ENCODE data around the gene IL12RB1.
"Not testable (repeated sequence)": the region's sequence is repeated elsewhere in the genome, so short reads cannot be mapped to it uniquely, and the experiment has no call there.

The IL12RB1 gene

GRCh38 chr19:18044825-18045304 lies 41.9 kb downstream of the IL12RB1 start:
- no peak for DNase-seq

GRCh38 chr19:18043676-18044075 lies 43.1 kb downstream of the IL12RB1 start:
- no peak for DNase-seq

DNA sequence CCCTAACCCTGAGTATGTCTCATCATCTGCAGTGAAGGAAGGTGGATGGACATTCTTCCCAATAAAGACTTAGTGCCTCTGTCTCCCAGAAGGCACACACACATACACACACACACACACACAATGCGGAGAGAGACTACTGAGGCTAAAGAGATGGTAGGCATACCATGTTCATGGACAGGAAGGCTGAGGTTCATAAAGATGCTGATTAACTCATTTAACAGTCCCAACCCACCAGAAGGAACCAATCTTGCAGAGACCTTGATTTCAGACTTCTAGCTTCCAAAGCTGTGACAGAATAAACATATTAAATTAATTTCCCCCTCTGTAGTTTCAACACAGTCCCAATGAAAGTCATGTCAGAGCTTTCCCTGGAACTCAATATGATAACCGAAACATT lies 45.7 kb downstream of the IL12RB1 start:
- DNase-seq: no peak

DNA sequence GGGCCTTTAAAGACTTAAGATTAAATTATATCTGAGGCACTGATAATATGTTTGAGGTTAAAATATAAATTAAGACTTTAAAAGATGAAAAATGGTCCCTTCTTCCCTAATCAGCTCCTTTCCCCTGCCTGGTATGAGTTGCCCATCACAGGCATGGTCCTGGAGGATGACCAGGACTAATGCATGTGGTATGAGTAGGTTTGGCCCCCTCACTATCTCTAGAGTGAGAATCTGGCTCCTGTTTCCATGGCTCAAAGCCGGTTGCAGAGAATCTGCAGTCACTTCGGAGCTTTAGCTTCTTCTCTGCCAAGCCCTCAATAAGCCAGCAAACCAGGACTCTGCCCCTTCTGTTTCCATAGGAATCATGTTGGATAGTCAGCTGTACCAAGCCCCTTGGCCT lies 54.6 kb downstream of the IL12RB1 start:
- not testable (repeated sequence) for DNase-seq

DNA sequence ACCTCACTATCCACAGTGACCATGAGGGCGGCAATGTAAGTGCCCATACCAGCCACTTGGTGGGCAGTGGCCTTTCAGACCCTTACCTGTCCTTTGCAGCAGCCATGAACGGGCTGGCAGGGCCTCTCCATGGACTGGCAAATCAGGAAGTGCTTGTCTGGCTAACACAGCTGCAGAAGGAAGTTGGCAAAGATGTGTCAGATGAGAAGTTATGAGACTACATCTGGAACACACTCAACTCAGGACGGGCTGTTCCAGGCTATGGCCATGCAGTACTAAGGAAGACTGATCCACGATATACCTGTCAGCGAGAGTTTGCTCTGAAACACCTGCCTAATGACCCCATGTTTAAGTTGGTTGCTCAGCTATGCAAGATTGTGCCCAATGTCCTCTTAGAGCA lies 55.3 kb downstream of the IL12RB1 start:
- DNase-seq: not testable (repeated sequence)

DNA sequence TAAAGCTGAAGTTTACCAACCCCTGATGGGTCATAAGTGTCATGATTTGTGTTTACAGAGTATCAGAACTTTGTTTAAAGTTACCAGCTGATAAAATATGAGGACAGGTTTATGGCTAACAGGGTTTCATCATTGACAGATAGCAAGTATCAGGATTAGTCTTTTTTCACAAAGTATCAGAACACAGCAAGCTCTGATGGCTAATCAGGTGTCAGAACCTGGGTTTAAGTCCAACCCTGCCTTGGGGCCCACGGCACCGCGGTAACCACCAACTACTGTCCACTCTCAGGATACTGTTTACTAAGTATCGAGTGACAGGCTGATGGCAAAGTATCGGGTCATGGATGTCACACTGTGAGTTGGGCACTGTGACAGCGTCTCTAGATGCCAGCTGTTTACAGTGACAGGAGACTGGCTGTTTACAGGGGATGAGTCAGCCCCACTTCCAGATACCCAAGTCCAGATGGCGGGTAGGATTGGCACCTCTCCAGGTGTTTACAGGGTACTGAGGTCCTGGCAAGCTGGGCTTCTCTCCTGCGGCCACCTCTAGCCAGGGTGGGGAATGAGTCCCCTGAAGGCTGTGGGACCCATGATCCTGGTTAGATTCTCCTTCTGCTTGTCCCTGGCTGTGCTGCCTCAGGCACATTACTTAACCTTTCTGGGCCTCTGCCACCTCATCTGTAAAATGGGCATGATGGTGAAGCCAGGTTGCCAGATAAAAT lies 57.0 kb downstream of the IL12RB1 start:
- no peak for DNase-seq

DNA sequence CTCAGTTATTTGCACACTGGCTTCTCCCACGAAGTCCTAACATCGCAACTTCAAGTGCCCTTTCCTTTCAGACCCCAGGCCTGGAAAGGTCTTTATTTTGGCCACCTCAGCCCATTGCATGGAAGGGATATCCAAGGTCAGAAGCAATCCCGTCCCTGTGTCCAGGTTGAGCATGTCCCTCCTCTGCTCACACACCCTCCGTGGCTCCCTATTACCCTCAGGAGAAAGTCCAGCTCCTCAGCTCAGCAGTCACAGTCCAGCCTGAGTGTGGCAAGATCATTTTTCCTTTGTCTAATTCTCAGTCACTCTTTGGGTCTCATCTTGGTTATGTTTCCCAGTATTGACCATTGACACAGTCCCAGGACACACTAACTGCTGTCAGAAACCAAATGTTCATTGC lies 59.6 kb downstream of the IL12RB1 start:
- DNase-seq: no peak

DNA sequence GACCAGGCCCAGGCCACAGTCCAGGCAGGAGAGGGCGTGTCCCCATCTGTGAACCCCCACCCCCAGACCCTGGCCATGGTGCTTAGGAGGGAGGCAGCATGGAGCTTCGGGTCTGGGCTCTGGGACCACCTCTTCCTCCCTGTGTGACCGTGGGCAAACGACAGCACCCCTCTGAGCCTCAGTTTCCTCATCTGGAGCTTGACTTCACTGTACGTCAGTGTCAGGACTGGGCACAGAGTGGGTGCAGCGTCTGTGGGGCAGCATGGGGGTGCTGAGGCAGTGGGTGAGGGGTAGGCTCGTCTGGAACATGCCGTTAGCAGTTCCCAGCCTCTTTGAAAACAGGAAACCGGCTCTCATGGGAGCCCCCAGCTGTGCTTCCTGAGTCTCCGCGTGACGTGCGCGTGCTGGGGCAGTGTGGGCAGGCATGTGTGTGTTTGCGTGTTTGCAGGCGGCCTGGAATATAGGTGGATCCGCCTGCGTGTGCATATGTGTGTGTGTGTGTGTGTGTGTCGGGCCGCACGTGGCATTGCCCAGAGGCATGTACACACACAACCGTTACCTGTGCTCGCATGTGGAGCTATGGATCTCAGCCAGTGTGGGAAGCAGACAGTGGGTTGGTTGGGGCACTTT lies 63.0 kb downstream of the IL12RB1 start:
- DNase-seq: no peak

DNA sequence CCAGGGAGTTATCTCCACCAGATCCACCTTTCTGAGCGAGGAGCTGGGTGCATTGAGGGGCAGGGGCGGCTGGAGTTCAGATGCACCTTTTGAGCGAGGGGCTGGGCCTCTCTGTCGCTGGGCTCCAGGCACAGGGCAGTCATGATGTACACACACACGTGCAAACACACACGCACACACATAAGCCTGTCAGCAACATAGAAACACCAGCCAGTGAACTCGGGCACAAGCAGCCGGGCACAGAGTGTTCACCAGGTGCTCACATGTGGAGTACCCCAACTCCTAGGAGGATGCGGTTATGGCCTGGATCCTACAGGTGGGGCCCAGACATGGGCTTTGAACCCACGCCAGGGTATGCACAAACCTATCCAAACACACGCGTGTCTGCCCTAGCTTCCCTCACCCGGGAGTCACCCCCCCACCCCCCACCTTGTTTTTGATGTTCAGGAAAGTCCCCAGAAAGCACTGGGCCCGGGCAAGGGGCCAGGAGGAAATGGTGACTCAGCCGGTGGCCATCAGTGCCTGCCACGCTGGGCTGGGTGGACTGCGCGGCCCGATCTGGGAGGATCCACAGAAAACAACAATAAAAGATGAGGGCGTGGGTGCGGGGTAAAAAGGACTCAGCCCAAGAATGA lies 65.5 kb downstream of the IL12RB1 start:
- no peak for DNase-seq

DNA sequence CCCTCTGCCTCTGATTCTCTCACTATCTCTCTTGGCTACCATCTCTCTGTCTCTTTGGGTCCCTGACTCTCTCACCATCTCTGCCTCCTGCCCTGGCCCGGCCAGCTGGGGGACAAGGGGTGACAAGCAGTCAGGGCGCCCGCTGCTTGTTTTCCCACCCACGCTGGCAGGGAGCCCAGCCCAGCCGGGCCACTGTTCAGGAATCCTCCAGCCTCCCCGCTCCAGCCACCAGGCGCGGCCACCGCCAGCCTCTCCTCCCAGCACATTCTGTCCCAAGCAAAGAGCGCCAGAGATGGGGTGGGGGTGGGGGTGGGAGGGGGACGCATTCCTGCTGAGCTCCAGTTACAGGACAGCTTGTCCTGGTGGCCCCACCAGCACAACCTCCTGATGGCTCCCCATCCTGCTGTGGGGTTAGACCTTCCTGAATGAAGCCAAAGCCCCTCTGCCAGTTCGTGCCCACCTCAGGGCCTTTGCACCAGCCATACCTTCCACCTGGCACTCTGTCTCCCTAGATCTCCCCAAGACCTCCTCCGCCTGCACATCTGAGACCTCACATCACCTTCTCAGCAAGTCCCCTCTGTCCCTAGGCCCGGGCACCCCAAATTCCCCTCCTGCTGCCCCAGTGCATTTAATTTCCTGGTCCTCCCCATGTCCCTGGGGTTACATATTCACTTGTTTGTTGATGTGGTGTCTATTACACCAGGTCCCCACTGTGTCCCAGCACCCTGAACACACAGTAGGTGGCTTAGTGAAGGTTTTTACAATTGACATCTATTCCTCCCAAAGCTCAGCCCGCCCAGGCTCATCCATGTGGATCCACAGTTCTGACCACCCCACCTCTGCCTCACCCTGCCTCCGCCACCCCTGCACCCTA lies 66.3 kb downstream of the IL12RB1 start:
- DNase-seq: no peak

DNA sequence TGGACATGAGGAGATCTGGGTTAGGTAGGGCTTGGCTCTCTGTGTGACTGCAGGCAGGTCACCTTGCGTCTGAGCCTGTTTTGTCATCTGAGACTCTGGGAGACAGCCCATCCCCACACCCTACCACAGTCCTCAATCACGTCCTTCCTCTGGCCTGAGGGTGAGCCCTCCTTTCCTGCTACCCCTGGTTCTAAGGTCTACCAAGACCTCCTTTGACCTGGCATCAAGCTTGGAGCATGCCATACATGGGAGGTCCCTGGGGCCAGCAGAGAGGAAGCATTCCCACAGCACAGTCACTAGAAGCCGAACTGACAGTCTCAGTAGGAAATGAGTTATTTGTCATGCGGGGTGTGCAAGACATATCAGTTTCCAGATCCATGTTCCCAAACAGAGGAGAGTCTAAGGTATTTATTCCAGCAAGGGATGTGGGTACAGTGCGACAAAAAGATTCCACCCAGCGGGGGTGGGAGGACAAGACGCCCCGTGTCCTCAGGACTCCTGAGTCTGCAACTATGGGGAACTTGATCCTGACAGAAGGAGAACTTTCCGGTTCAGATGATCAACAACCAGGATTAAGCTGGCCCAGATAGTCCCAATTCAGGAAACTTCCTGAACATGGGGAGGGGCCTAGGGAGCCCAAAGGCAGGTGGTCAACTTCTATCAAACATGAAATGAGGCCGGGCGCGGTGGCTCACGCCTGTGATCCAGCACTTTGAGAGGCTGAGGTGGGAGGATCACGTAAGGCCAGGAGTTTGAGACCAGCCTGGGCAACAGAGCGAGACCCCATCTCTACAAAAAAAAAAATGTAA lies 69.3 kb downstream of the IL12RB1 start:
- no peak for DNase-seq

GRCh38 chr19:18016209-18016910 lies 70.4 kb downstream of the IL12RB1 start:
- DNase-seq: no peak

DNA sequence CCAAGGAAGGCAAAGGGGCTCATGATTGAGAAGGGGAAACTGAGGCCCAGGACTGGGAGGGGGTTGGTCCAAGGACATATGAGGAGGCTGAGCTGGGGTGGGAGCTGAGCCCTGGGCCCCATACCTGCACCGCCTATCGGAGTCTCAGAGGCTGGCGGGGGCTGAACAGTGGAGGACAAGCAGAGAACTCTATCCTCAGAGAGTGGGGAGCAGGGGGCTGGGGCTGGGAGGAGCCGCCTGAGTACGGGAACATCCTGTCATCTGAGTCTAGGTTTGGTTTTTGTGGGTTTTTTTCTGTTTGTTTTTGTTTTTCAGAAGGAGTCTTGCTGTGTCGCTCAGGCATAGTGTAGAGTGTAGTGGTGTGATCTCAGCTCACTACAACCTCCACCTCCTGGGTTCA lies 72.5 kb downstream of the IL12RB1 start:
- no peak for DNase-seq

DNA sequence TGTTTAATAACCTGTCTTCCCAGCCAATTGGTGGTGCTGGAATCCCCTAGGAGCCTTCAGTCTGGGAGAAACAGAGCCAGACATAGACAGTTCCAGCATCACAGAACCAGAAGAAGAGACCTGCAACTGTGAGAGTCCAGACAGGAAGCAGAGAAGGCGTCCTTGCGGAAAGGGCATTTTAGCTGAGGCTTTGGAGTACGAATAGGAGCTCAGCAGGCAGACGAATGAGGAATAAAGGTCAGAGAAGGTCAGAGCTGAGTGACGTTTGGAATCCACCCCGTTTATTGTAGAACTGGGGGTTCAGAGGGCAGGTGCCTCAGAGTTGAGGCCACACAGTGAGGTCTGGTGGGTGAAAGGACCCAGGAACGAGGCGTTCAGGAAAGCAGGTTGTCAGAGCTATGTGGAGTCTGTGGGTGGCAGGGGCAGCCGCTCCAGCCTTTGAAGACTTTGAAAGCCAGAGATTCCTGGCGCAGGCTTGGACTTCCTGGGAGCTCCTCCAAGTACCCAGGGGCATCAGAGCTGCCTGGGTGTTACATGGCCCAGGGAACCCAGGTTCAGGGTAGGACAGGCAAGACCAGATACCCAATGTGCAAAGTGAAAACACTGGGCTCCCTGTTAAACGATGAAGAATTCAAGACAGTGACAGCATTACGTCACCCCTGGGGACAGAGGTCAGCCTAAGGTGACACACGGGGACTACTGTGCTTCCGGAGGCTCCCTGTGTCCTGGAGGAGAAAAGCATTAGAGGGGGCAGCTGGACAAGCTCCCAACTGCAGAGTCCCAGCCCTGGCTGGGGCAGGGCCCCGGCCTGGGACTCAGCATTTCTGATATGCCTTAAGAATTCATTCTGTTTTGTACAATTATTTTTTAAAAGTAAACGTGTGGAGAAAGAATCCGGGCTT lies 73.3 kb downstream of the IL12RB1 start:
- no peak for DNase-seq

- no peak for DNase-seq
These were observed 76.6 kb downstream of the IL12RB1 start for GRCh38 chr19:18010149-18010548.

GRCh38 chr19:18009412-18010066 lies 77.2 kb downstream of the IL12RB1 start:
- no peak for DNase-seq

Data from NCI-H1436 treated with DMSO at 0.1 percent for 48 hours (cell line).